NCI-H1417 treated with DMSO at 0.1 percent for 48 hours (cell line): Measurements from ENCODE around the gene SMCO1.
"Not testable (repeated sequence)": the region's sequence is repeated elsewhere in the genome, so short reads cannot be mapped to it uniquely, and the experiment has no call there.

Experiments
- DNase-seq: peaks from one replicate; lab custom pipeline; 2025; lab: John Stamatoyannopoulos, UW

SMCO1 gene

GRCh38 chr3:196514913-196515621 lies at the start of gene SMCO1:
TSS of gene SMCO1 (minus strand) at chr3:196515346. CDS start at chr3:196515209, 137 bp downstream.
- no peak for DNase-seq

DNA sequence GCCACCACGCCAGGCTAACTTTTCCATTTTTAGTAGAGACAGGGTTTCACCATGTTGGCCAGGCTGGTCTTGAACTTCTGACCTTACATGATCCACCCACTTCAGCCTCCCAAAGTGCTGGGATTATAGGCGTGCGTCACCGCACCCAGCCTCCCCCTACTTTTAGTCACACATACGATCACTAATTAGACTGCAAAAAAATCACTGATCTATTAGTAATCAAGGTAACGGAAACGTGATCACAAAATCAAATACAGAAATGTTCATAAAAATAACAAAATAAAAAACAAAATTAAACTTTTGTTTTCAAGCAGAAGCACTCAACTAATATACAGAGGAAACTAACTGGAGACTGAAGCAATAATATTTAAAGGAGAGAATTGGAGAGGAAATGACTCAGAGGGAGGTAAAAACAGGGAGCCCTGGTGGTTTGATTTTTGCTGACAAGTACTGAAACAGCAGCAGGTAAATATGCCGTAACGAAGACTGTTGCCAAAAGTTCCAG lies 48.6 kb upstream of the SMCO1 start:
- no peak for DNase-seq

DNA sequence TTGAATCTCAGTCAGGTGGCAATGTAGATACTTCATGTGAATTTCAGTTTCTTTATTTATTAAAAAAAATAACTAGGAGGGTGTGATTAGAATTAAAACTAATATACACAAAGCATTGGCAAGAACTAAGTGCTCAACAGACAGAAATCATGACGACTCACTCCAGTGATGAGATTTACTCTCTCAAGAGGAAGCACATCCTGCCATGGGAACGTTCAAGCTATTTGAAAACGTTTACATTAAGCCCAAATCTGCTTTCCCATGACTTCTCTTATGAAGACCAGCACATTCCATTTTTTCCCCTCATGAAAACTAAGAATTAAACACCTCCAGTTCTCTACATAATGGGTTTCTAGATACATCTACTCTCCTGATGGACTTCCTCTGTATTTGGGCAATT lies 44.7 kb upstream of the SMCO1 start:
- no peak for DNase-seq

DNA sequence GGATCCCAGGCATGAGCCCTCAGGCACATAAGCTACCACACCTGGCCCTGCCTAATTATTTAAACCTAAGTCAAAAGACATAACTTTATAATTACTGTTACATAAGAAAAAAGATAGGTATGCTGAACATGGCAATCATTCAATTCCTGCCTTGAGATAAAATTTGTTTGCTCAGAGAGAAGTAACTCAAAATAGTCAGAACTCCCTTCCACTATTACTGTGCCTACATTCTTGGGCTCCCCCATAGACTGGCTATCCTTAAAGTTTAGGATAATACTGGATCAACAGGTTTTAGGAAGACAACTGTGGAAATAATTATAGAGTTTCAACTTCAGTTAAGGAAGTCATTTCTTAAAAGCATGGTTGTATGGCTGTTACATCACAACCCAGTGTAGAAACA lies 43.3 kb upstream of the SMCO1 start:
- DNase-seq = no peak

GRCh38 chr3:196557236-196557635 lies 42.1 kb upstream of the SMCO1 start:
- DNase-seq = no peak

GRCh38 chr3:196555295-196555694 lies 40.1 kb upstream of the SMCO1 start:
- no peak for DNase-seq

DNA sequence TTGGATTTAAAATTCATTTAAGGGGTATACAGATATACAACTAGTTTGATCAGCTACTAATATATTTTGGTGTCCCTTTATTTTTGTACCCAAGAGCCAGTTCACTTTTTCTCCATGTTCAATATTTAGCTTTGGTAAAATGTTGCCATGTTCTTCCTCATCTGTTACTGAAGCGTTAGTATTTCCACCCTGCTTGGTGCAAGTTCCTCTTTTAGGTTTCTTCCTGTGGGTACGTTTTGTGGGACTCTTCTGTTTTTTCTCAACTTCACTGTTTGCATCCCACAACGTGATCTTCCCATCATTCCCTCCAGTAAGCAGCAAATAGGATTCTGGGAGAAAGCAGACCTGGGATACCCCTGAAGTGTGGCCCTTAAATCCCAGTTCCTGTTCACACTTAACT lies 39.1 kb upstream of the SMCO1 start:
- no peak for DNase-seq

DNA sequence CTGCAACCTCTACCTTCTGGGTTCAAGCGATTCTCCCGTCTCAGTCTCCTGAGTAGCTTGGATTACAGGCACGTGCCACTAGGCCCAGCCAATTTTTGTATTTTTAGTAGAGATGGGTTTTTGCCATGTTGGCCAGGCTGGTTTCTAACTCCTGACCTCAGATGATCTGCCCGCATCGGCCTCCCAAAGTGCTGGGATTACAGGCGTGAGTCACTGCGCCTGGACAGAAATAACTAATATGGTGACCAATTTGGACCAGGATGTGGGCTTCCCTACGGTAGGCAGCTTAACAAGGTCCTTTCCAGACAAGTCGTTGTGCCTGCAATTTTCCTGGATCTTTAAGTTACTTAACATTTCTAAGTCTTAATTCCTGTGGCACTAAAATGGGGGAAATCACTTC lies 38.4 kb upstream of the SMCO1 start:
- no peak for DNase-seq

- DNase-seq = no peak
Observed at GRCh38 chr3:196552253-196552652, 37.1 kb upstream of the SMCO1 start.

DNA sequence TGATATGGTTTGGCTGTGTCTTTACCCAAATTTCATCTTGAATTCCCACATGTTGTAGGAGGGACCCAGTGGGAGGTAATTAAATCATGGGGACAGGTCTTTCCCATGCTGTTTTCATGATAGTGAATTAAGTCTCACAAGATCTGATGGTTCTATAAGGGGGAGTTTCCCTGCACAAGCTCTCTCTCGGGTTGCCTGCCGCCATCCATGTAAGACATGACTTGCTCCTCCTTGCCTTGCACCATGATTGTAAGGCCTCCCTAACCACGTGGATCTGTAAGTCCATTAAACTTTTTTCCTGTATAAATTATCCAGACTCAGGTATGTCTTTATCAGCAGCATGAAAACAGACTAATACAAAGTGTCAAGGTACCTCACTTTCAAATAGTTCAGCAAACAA lies 35.0 kb upstream of the SMCO1 start:
- DNase-seq = not testable (repeated sequence)

DNA sequence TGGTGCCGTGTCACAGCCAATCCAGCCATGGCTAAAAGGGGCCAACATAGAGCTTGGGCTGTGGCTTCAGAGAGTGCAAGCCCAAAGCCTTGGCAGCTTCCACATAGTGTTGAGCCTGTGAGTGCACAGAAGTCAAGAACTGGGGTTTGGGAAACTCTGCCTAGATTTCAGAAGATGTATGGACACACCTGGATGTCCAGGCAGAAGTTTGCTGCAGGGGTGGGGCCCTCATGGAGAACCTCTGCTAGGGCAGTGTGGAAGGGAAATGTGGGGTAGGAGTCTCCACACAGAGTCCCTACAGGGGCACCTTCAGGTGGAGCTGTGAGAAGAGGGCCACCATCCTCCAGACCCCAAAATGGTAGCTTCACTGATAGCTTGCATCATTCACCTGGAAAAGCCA lies 34.2 kb upstream of the SMCO1 start:
- DNase-seq = not testable (repeated sequence)

- no peak for DNase-seq
Observed at GRCh38 chr3:196547067-196547466, 31.9 kb upstream of the SMCO1 start.

DNA sequence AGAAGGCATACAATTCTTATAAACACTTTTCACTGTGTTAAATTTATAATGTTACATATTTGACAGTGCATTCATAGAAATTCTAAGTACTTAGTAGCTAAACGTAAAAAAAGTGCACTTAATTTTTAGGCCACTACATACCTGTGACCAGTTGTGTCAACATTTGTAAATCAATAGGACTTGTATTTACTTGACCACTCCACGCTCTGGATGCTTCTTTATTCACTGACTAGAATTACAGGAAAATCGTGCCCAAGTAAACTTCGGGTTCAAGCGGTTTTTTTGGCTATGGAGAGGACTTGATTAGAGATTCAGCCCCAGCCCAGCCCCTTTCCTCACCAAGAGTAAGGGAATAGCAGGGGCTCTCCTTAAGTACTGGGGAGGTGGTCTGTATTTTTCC lies 31.4 kb upstream of the SMCO1 start:
- no peak for DNase-seq

DNA sequence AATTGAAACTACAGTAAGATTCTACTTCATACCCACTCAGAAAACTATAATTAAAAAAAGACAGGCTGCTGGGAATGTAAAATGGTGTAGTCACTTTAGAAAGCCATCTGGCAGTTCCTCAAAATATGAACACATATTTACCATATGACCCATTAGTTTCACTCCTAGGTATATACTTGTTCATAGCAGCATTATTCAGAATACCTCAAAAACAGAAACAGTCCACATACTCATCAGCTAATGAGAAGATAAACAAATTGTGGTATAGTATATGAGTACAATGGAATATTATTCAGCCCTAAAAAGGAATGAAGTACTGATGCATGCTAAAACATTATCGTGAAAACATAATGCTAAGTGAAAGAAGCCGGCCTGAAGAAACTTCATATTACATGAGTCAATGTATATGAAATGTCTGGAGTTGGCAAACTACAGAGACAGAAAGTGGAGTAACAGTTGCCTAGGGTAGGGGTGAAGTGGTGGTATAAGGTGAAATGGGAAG lies 29.4 kb upstream of the SMCO1 start:
- DNase-seq = no peak

- DNase-seq = no peak
Observed at GRCh38 chr3:196541684-196542445, 26.7 kb upstream of the SMCO1 start.

- DNase-seq = no peak
Observed at GRCh38 chr3:196537319-196537984, 22.3 kb upstream of the SMCO1 start.

- DNase-seq = no peak
Observed at GRCh38 chr3:196533260-196533681, 18.1 kb upstream of the SMCO1 start.

DNA sequence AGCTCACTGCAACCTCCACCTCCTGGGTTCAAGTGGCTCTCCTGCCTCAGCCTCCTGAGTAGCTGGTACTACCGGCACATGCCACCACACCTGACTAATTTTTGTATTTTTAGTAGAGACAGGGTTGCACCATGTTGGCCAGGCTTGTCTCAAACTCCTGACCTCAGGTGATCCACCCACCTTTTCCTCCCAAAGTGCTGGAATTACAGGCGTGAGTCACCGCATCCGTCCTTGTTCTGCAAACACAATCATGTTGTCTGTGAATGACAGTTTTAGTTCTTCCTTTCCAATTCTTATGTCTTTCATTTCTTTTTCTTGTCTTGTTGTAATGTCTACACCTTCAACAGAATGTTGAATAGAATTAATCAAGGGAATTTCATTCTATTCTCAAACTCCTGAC lies 16.3 kb upstream of the SMCO1 start:
- no peak for DNase-seq

DNA sequence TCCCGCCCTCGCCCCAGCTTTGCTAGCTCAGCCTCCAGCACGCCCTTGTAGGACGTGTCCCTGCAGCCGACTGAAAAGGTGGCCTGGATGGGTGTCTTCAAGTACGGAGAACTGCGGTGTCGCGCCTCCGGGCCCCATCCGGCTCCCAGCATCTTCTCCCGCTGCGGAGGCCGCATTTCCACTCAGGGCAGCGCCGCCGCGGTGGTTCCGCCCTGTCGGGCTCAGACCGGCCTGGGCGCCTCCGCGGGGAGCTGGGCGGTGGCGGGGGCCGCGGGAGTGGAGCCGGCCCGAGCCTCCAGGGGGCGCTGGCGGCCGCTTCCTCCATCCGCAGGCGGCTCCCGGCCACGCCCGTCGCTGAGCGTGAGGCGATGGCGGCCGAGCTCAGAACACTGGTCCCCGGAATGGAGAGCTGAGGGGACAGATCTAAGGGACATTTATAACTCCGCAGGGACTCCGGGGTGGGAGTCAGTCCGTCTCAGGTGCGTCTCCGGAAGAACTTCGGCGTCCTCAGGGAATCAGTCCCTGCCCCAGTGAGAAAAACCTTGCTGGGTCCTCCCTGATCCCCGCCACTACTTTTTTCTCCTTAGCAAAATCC lies 13.6 kb upstream of the SMCO1 start:
- DNase-seq = no peak

- DNase-seq = no peak
Observed at GRCh38 chr3:196525141-196525540, 10.0 kb upstream of the SMCO1 start.

DNA sequence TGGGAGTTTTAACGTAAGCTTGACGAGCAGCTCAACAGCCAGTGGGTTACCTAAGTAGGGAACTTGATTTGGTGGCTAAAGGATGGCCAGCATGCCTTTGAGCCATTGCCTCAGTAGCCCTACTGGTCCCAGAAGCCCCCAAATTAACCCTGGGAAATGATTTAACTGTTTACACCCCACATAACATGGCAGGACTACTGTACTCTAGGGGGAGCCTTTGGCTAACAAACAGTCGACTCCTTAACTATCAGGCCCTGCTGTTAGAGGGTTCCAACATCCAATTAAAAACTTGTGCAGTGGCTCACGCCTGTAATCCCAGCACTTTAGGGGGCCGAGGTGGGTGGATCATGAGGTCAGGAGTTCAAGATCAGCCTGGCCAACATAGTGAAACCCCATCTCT lies 9.4 kb upstream of the SMCO1 start:
- DNase-seq = no peak

DNA sequence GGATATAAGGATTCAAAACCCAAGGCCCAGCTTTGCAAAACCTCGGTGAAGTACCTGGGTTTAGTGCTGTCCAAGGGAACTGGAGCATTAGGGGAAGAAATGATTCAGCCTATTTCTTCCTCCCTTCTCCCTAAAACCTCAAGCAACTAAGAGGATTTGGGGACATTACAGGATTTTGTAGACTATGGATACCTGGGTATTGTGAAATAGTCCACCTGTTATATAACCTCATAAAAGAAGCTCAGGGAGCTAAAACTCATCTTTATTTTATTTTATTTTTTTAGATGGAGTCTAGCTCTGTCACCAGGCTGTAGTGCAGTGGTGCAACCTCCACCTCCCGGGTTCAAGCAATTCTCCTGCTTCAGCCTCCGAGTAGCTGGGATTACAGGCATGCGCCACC lies 8.7 kb upstream of the SMCO1 start:
- no peak for DNase-seq
